Stimulated activated CD8-positive, alpha-beta memory T cell treated with anti-CD3 and anti-CD28 coated beads, Interleukin-2, amount 100 ng/mL, for 48 hours (primary cell): Measurements from ENCODE around the gene LAMA3.

Experiments used
- DNase-seq, 2 donors: peaks; one replicate each; pipeline ENCODE4 v3.0.0-alpha.2; 2020; ENCODE audit warnings: low read depth in 2 of 2

LAMA3 gene

DNA sequence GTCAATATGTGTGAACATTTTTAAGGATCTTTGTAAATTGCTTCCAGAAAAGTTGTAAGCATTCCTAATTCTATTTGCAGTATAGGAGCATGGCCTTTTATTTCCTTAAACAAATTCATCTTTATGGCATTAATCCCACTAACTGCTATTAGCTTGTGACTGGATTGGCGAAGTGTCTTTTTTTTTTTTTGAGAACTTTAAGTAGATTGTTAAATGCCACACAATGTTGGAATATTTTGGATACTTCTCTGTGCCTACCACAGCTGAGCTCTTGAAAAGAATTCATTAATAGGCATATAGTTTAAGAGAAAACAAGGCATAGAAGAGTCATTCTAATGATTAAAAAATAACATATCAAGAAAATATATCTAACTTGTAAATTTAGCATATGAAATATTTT, 129.7 kb downstream of the LAMA3 start:
- no peak for DNase-seq

DNA sequence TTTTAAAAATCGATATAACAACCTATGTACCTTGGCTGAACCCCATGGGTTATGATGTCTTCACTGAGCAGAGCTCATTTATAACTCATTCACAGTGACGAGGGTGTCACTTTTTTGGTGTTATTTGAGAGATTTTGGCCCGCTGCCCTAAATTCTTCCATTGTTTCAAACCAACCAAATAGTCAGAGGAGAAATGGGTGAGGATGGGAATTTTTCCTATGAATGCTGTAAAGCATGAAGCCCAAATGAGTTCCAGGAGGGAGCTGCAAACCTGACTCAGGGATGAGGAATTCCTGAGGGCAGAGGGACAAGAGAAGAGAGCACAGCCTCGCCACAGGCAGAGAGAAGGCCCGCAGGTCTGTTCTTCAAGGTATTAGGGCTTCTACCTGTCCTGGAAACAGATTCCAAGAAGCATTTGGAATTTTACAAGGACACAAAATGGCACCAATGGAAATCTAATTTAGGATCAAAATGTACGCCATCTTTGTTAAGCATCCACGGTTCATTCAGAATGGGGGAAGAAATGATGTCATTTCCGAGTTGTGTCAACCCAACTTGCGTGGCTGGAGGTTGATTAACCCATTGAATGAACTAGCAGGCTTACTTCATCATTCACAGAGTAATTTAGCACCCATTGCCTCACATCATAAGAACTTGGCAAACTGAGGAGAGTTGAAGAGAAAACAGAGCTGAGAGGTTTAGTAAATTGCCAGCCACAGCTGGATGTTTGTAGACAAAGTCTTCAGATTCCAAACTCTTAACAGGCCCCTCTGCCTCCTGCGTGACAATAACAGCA, 133.5 kb downstream of the LAMA3 start:
- DNase-seq = no peak

DNA sequence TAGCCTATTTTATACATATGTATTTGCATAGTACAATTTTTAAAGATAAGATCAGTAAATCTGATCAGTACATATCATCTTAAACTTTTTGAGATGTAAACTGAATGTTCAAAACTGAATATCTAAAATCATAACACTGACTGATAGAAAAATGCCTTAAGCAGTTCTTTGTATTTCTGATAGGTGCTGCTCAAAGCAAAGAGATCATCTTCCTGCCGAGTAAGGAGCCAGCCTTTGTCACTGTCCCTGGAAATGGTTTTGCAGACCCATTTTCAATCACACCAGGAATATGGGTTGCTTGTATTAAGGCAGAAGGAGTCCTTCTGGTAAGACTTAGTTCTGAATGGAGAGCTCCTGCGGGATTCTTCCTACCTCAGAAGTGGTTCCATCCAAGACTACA, 135.0 kb downstream of the LAMA3 start:
- no peak for DNase-seq

DNA sequence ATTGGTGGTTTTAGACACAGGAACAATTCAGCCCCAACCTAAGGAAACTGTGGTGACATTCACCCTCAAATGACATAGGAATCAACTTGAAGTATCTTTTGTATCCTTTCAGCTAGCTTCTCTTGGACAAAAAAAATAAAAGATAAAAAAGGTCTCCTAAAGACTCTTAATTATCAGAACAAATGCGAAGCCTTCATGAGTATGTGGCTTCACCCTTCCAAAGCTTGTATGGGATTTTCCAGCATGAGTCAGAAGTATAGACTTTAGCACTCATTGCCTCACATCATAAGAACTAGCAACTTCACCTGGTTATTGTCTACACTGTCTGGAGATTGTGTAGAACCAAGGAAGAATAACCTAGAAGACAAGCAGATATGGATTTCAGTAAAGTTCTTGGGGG, 135.4 kb downstream of the LAMA3 start:
- no peak for DNase-seq

DNA sequence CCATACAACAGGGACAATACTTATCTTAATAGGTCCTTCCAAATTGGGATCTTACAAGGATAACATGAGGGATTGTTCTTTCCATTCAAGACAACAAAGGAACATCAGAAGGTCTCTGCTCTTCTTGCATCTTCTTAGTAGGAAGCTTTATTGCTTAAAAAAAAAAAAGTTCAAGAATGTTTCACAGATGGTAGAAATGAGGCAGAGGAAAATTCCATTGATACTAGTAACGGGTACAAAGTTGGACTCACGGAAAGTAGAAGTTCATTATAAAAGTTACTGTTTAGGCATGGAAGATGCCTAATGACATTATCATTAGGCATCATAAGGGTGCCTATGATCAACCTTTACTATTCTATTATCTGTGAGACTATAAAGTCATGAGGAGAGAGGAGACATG, 136.2 kb downstream of the LAMA3 start:
- DNase-seq = no peak

DNA sequence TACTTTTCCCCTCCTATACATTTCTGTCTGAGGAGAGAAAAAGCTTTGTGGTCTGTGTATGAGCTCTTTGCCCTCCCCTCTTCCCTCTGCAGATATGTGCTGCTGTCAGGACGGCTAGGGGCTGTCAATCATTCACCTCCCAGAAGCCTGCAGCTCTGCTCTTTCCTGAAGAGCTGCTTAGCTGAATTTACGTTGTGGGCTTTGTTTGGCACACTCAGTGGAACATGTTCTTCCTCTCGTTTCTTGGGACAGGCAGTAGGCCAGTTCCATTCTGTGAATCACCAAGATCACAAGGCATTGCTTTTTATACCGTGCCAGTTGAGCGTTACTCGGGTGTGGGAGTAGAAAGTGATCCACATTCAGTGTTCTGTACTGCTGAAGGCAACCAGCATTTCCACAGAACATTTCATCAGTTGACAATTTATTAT, 136.7 kb downstream of the LAMA3 start:
- no peak for DNase-seq

DNA sequence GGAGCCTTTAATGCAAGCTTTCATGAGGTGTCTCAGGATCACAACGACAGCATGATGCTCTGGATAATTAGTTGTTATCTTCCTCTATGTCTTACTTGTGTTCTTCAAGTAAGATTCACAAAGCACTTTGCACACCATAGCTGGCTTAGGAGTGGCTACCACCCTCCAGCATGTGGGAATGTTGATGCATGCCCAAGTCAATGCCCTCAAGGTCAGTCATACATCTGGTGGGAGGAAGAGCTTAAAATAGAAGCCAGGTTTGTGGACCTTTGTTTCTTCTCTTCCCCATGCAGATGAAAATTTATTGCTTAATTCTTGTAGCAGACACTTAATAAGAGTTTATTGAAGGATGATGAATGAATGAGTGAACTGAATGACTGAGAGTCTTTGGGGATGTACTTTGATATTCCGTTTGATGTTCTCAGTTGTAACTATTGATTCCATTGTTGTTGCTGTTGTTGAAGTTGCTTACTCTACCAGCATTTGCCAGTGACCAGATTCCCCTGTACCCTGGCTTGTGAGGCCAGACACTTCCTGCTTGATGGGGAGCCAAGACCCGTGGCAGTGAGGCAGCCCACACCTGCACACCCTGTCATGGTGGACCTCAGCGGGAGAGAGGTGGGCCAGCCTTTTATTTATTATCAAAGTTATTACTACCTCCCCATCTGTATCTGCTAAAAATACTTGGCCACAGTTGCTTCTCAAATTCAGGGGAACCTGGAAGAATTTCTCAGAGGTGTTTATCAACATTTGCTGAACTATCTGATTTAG, 137.8 kb downstream of the LAMA3 start:
- no peak for DNase-seq

DNA sequence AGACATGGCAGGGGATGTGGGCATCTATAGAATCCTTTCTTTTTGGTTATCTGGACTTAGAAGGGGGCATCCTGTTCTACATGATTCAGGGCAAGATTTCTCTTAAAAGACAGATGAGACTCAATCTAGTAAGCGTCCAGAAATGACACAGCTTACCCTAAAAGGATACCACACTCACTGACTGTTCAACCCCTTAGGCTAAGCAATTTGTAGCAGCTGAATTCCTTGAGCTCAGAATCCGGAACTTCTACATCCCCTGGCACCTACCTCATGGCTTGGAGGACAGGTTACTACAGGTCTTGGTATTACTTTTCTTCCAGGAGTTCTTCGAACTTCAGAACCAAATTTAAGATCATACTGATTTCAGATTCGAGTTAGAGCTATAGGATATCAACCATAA, 138.4 kb downstream of the LAMA3 start:
- no peak for DNase-seq

DNA sequence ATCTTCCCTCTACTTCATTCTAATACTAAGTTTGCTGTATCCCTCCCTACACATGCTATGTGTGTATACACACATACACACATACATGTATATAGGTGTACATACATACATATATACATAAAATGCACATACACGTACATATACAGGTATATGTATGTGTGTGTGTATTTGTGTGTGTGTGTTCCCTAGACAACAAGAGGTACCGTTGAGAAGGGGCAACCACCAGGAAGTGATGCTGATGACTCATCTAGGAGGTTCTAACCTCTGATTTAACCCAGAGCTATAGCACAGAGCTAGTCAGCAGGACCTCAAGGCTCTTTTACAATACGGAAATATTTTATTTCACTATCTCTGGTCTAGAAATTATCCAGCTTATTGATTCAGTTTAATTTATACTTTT, 139.2 kb downstream of the LAMA3 start:
- DNase-seq = no peak

DNA sequence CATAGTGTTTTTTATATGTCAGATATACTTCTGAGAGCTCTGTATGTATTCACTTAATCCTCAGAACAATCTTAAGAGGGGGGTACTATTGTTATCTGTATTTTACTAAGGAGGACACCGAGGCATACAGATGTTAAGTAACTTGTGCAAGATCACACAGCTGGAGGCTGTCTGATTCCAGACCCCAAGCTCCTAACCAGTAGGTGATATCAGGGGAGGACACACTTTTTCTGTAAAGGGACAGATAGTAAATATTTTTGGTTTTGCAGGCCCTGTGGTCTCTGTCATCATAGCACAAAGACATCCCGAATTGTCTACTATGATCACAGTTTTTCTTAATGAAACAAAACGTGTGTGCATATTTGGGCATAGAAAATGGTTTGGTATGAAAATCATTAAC, 143.7 kb downstream of the LAMA3 start:
- DNase-seq = no peak

DNA sequence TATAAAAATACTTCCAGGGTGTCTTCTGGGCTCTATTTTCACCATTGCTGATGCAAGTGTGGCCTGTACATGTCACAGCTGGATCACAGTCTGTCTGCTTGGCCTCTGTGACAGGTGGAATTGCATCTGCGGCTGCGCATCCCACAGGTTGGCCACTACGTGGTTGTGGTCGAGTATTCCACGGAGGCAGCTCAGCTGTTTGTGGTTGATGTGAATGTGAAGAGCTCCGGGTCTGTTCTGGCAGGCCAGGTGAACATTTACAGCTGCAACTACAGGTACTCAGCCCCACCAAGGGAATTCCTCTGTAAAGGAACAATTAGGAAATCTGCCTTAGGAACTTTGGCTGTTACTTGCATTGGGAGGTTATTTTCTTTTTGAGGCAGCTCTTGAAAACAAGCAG, 144.5 kb downstream of the LAMA3 start:
- no peak for DNase-seq

DNA sequence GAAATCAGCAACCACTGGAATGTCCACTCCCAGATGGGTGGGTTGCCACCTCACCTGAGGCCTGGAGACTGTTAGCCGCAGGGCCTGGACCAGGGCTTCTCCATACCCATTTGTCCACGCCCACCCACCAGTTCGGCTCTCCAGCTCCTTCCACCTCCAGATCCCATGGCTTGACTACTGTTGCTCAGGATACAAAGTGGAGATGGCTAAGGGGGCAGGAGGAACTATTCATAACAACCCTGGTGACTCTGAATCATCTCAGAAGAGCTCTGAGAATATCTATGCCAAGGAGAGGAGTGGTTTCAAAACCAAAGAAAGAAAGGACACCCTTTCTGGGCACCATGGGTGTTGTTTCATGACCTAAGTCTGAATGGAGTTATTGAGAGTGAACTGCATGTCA, 145.8 kb downstream of the LAMA3 start:
- no peak for DNase-seq

DNA sequence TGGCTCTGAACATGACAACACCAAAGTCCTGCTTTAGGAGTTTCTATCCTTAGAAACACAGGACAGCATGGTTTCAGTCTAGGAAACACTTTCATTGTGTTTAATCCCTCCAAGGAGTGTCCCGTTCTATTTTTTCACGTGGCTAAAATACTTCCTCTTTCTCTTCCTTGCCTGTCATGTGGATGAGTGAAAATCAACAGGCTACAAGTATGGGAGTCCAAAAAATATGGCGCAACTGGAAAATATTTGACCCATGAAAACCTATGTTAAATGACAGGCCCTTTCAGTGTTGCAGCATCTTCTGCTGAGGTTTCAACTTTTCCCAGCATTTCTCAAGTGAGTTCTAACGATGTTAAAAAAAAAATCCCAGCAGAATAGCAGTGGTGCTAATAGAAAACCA, 146.3 kb downstream of the LAMA3 start:
- DNase-seq = no peak

DNA sequence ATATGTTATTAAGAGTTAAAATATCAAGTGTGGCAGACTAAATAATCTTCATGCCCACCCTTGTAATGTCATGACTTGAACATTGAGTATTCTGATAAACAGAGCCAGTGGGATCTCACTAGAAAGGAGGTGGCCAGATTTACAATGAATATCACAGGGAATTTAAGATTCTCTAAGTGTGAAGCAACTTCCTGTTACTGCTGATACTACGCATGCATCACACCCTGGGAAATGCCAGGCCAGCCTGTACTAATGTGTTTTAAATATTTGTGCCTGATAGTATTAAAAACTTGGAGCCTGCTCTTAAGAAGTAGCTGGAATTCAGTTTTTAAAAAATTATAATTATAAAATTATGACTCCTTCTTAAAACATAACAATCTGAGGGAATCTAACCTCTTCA, 148.3 kb downstream of the LAMA3 start:
- DNase-seq = no peak

DNA sequence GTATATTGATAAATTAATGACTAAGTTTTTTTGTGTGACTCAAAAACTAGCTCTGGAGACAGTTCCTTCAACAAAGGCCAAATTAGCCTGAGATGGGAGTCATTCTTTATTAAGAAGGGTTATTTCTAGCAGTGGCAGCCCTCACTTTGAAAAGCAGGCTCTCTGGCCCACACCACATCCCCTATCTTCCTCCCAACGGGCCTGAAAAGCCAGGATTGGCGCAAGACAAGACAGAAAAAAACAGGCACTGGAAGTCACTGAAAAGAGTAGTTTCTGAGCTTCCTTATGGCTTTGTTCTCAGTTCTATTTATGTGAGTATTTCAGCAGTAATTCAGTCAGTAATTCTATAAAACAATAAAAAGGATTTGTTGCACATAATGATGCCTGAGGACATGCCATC, 149.0 kb downstream of the LAMA3 start:
- DNase-seq = no peak

DNA sequence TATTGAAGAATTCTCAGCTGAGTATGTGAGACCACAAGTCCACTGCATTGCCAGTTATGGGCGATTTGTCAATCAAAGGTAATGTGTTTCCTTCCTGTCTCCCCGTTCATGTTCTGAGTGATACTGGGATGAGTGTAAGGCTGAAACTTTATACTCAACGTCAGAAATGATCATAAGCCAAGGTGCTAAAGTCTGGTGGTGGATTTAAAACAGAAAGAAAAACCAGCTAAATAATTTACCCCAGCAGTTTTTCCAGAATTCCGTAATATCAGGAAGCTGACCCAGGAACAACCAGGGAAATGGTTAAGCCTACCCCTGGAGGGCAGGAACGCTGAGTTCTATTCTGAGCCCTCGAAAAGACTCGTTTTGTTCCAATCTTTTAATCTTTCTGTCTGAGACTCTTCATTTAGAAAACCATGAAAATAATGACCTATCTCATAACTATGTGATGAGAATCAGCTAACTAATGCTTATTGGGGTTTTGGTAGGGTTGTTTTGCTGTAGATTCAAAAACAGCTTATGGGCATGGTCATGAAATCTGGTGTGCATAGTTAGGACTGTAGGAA, 149.6 kb downstream of the LAMA3 start:
- no peak for DNase-seq

DNA sequence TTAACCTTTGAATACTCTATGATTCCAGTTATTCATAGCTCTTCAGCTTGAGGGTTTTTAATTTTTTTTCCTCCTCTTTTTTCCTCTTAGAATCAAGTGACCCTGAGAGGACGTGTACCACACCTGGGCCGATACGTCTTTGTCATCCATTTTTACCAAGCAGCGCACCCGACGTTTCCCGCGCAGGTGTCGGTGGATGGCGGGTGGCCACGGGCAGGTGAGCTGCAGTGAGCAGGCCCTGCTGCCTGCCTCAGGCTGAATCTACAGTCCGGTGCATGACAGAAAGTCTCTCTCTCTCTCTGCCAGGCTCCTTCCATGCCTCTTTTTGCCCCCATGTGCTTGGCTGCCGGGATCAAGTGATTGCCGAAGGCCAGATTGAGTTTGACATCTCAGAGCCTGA, 153.1 kb downstream of the LAMA3 start:
- no peak for DNase-seq

DNA sequence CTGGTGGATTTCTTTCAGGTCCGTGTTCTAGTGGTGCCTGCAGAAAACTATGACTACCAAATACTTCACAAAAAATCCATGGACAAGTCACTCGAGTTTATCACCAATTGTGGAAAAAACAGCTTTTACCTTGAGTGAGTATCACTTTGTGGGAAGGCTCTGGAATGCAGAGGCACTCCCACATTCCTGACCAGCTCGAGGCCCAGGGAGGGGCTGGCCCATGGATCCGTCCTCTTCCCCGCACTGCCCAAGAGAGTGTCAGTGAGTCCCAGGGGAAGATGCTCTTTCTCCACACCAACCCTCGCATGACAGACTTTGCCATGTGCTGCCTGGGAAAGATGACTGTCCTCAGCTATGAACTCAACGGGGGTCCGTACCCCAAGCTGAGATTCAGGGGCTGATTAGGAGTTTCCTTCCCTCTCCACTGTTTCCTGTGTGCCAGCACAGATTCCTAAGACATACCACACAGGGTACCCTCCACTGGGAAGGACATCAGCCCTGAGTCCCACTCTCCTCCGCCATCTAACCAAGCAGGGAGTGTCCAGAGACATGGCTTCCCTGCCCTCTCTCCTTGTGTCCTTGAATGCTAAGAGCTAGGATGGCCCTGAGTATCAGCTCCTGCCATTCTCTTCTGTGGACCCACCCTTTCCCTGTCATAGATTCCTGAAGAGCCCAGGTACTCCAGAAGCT, 155.9 kb downstream of the LAMA3 start:
- no peak for DNase-seq

DNA sequence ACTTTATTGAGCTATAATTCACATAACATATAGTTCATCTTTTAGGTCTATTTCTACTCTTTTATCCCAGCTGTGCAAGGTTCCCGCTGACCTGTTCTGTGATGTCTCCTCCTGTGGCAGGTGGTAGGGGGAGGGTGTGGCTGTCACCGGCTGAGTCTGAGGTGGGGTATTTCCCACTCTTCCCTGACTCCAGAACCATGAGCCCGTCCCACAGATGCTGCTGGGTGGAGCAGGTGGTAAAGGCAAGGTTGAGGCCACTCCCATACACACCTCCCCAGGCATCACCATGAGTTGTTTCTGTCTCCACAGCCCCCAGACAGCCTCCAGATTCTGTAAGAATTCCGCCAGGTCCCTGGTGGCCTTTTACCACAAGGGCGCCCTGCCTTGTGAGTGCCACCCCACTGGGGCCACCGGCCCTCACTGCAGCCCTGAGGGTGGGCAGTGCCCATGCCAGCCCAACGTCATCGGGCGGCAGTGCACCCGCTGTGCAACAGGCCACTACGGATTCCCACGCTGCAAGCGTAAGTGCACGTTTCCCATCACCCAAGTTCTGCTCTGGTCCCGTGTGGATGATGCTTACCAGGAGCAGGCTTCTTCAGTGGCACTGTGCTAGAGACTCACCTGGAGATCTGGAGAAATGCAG, 156.9 kb downstream of the LAMA3 start:
- DNase-seq = no peak

DNA sequence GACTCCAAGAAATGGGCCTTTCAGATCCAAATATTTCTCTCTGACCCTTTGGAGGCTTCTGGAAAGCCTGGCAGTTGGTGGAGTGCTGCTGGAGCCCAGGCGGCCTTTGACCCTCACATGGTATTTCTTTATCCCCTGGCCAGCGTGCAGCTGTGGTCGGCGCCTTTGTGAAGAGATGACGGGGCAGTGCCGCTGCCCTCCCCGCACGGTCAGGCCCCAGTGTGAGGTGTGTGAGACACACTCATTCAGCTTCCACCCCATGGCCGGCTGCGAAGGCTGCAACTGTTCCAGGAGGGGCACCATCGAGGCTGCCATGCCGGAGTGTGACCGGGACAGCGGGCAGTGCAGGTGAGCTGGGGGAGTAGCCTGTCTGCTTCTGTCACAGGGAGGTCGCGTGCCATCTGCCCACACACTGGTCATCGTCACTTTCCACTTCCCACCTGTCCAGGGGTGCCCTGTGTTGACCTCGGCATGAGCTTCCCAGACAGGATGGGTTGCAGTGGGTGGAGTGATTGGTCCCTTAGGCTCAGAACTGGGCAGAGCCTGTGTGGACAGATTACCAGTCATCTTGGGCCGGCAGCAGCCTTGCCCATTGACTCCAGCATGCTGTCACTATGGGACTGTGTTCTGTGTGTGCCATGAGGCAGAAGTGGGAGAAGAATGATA, 158.2 kb downstream of the LAMA3 start:
- no peak for DNase-seq

DNA sequence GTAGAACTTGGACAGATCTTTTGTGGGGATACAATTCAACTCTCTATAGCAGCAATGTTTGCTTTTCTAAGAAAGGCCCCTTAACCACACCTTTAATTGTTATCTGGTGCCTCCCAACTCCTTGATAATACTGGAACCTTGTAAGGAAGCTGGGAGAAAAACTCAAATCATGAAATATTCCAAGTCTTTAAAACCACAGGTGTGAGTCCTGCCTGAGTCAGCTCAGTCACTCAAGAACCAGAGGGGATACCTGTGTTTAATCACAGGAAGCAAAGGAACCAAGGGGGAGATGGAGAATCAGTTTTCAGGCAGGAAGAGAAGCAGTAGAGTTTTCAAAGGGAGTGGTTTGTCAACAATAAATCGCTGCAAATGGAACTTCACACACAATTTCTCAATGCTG, 159.9 kb downstream of the LAMA3 start:
- DNase-seq = no peak
